Nephron (organoid): ENCODE data around the gene RALGPS1.
A peak's percentile ranks its signal among the peaks of the same experiment; 100 is the strongest.

Source experiments
- H3K27ac Mint-ChIP-seq, 3 experiments: 2 replicates each; pipeline ENCODE4 v1.8.0; 2020; ENCODE audit warnings: mixed read lengths in 3 of 3, mild to moderate bottlenecking in 2 of 3, moderate library complexity in 1 of 3
- H3K27me3 Mint-ChIP-seq: 2 replicates; pipeline ENCODE4 v1.8.0; 2021; ENCODE audit warnings: low read depth, mild to moderate bottlenecking, moderate library complexity, mixed read lengths
- H3K36me3 Mint-ChIP-seq: 2 replicates; pipeline ENCODE4 v1.8.0; 2020; ENCODE audit warnings: low read depth, mixed read lengths
- H3K4me1 Mint-ChIP-seq: 2 replicates; pipeline ENCODE4 v1.8.0; 2020; ENCODE audit warnings: mixed read lengths
- H3K4me3 Mint-ChIP-seq, 3 experiments: 2 replicates each; pipeline ENCODE4 v1.8.0; 2020; ENCODE audit warnings: mild to moderate bottlenecking in 3 of 3, mixed read lengths in 3 of 3, moderate library complexity in 2 of 3
- H3K9me3 Mint-ChIP-seq: 2 replicates; pipeline ENCODE4 v1.8.0; 2020; ENCODE audit warnings: mixed read lengths
- TF ChIP-seq, protein P1 (sequence below), 3 experiments: fragments of 200-600 bp; sonication (generic); IDR thresholded peaks; one replicate each; pipeline ENCODE4 v1.5.0; 2021; ENCODE audit warnings: antibody characterized with exemption in 3 of 3; ENCODE audit not compliant: unreplicated experiment in 3 of 3

The RALGPS1 gene

DNA sequence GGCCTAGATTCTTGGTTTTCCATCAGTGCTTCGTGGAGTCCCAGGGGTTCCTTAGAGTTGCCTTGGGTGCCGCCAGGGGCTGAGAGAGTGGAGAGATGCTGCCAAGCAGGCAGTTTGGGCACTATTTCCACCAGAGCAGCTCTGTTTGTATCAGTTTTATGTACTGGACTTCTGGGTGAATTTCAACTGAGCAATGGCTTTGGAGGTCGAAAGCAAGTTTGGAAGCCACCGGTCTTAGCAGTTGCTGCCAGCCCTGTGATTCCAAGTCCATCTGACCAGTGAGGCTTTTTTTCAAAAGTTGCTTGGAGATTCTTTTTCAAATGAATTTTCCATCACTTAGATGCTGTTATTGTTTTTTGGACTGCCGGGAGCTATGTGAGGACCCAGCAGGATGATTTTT, 139.4 kb downstream of the RALGPS1 start:
- no peaks in the 10 kb centered on the region for H3K36me3 Mint-ChIP-seq
- H3K9me3 Mint-ChIP-seq = no peaks in the 10 kb centered on the region
- TF ChIP-seq, protein P1, sequence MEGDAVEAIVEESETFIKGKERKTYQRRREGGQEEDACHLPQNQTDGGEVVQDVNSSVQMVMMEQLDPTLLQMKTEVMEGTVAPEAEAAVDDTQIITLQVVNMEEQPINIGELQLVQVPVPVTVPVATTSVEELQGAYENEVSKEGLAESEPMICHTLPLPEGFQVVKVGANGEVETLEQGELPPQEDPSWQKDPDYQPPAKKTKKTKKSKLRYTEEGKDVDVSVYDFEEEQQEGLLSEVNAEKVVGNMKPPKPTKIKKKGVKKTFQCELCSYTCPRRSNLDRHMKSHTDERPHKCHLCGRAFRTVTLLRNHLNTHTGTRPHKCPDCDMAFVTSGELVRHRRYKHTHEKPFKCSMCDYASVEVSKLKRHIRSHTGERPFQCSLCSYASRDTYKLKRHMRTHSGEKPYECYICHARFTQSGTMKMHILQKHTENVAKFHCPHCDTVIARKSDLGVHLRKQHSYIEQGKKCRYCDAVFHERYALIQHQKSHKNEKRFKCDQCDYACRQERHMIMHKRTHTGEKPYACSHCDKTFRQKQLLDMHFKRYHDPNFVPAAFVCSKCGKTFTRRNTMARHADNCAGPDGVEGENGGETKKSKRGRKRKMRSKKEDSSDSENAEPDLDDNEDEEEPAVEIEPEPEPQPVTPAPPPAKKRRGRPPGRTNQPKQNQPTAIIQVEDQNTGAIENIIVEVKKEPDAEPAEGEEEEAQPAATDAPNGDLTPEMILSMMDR (IDR thresholded peaks at IDR 0.05; ENCODE audit: unreplicated experiment in 3 of 3) = no peak
- H3K27me3 Mint-ChIP-seq = no peaks in the 10 kb centered on the region
- no peak overlapping the region for H3K4me3 Mint-ChIP-seq
- peak overlapping the region; percentile 23 to 67 (median 31) for H3K27ac Mint-ChIP-seq
- H3K4me1 Mint-ChIP-seq = peaks cover 25% of the 10 kb centered on the region

DNA sequence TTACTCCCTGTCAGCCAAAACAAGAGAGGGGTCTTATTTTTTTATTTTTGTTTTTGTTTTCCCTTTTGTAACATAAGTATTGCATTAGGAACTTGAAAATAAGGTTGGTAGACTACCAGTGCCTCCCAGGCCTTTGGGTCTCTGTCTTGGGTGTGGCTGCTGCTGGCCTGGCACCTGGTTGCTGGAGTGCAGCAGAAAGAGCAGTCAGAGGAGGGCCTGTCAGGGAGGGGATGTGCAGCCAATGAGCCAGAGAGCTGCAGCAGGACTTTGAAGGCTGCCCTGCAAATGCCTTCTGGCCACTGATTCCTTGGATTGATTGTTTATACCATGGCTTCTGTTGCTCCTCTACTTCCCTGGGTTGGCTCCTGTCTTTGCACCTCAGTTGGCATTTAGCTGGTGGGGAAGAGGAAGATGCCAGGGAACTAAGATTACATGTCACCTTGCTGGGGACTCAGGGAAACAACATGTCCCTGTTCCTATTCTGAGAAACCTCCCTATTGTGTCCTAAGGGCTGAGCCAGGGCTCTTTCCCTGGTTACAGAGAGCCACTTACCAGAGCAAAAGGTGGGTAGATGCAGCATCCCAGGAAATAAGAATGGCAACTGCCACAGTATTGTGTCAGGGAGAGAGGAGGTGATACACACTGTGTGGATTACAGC, 141.3 kb downstream of the RALGPS1 start:
- no peaks in the 10 kb centered on the region for H3K36me3 Mint-ChIP-seq
- H3K9me3 Mint-ChIP-seq = no peaks in the 10 kb centered on the region
- no peak overlapping the region for H3K27ac Mint-ChIP-seq
- TF ChIP-seq, protein P1 (IDR thresholded peaks at IDR 0.05; ENCODE audit: unreplicated experiment in 3 of 3) = no peak
- H3K4me1 Mint-ChIP-seq = peaks cover 29% of the 10 kb centered on the region
- no peak overlapping the region for H3K4me3 Mint-ChIP-seq
- H3K27me3 Mint-ChIP-seq = no peaks in the 10 kb centered on the region

DNA sequence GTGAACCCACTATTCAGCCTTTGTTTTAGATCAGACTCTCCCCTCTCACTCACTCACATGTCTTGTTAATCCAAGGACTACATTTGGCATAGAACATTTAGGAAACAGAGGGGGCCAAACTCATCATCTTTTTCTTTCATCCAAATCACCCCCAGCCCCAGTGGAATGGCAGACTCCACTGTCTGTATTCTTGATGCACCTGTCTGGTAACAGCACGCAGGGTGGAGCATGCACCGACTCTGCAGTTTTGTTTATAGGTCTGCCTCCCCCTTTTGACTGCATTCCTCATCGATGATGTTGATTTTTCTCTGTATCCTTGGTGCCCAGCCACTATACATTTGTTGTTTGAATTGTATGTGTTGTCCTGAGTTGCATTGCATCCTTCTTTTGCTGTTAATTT, 141.9 kb downstream of the RALGPS1 start:
- no peaks in the 10 kb centered on the region for H3K27me3 Mint-ChIP-seq
- H3K27ac Mint-ChIP-seq = peak overlapping the region in 1 of 3 experiments; percentile 29
- no peaks in the 10 kb centered on the region for H3K9me3 Mint-ChIP-seq
- H3K4me3 Mint-ChIP-seq = no peak overlapping the region
- H3K36me3 Mint-ChIP-seq = no peaks in the 10 kb centered on the region
- peaks cover 28% of the 10 kb centered on the region for H3K4me1 Mint-ChIP-seq
- TF ChIP-seq, protein P1 (IDR thresholded peaks at IDR 0.05; ENCODE audit: unreplicated experiment in 3 of 3) = no peak

DNA sequence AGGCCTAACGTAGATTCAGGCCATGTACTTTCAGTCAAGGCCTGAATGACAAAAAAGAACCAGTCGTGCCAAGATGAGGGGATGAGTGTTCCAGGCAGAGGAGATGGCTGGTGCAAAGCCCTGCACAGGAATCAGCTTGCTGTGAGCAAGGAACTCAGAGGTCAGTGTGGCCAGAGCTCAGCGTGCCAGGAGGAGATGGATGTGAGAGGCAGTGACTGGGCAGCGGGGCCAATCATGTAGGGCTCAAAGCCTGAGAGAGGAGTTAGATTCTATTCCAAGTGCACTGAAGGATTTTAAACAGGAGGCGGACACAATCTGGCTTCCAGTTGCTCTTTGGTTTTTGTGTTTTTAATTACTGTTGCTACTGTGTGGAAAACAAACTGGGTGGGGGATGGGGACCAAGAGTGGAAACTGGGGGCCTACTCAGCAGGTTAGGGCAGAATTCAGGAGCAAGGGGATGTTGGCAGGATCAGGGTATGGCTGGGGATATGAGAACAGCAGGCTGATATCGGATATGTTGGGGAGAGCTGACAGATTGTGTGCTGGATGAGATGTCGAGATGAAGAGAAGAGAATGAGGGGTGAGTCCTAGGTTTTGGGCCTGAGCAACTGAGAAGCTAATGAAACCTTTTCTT, 143.5 kb downstream of the RALGPS1 start:
- Mint-ChIP-seq H3K9me3 (no peaks in the 10 kb centered on the region), H3K27ac (peak overlapping the region in 1 of 3 experiments; percentile 27), H3K4me3 (no peak overlapping the region), H3K27me3 (no peaks in the 10 kb centered on the region), H3K4me1 (peaks cover 28% of the 10 kb centered on the region), H3K36me3 (no peaks in the 10 kb centered on the region)
- TF ChIP-seq, protein P1 (IDR thresholded peaks at IDR 0.05; ENCODE audit: unreplicated experiment in 3 of 3) = no peak

DNA sequence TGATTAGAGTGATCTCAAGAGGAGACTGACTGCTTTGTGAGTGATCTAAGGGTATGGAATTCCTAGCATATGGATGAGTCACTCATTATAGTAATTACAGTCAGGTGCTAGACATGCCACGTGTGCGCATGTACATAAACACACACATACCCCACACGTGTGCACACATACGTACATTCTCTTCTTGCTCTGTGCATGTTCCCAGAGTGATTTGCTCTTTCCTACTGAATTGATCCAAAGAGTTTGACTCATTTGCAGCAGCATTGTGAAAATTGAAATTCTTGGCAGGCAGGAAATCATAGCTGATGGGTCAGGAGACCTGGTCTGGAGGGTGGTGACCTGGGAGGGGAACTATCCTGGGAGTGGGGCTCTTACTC, 144.1 kb downstream of the RALGPS1 start:
- Mint-ChIP-seq H3K4me1 (peaks cover 24% of the 10 kb centered on the region), H3K27ac (peak overlapping the region in 1 of 3 experiments; percentile 27), H3K27me3 (no peaks in the 10 kb centered on the region), H3K9me3 (no peaks in the 10 kb centered on the region), H3K36me3 (no peaks in the 10 kb centered on the region), H3K4me3 (no peak overlapping the region)
- TF ChIP-seq, protein P1 (IDR thresholded peaks at IDR 0.05; ENCODE audit: unreplicated experiment in 3 of 3) = no peak

DNA sequence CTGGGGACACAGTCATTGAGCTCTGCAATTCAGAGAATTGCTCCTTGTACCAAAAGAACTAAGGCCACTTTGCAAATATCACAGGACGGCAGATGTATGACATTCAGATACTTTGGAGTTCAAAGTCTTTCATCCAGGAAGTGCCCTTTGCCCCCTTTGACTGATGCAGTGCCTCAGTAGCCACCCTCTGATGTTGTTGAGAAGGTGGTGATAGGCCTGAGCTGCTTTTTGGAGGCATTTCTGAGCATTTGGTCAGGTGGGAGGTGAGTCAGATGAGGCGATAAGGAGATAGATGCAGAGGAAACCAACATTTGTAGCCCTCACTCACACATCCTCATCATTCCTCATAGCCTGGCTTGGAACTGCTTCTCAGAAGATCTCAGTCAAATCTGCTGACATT, 144.4 kb downstream of the RALGPS1 start:
- TF ChIP-seq, protein P1 (IDR thresholded peaks at IDR 0.05; ENCODE audit: unreplicated experiment in 3 of 3) = no peak
- Mint-ChIP-seq H3K27me3 (no peaks in the 10 kb centered on the region), H3K36me3 (no peaks in the 10 kb centered on the region), H3K27ac (no peak overlapping the region), H3K9me3 (no peaks in the 10 kb centered on the region), H3K4me3 (no peak overlapping the region), H3K4me1 (peaks cover 20% of the 10 kb centered on the region)
